ENCODE data around the gene AKT1.

The AKT1 gene

DNA sequence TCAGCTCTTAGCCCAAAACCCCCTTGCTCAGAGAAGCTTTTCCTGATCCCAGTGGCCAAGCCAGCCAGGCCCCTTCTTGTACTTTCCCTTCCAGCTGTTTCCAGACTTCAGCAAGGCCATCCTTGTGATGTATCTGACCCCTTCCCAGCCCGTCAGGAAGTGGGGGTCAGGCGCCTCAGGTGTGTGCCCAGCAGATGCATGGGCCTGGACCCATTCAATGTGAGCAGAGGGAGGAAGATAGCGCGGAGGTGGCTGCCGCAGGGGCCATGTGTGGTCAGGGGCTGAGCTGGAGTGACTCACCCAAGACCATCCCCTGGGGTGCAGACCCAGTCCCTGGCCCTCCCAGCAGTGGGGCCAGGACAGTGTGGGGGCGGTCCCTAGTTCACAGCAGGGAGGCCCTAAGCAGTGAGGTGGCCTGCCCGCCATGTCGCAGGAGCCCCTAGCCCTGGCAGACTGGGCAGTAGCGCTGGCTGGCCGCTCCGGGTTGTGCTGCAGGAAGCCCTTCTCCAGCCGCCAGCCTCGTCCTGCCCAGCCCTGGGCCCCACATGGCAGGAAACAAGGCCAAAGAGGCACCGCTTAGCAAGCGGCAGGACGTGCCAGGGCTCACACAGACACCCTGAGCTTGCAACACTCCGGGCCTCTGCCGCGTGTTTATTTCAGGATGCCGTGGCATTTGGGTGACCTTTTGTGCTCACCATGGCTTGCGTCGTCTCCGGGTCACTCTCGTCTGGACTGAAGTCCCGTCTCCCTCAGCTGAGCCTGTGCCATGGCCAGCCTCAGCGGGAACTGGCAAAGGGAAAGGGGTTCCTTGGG, 59.5 kb downstream of the AKT1 start:
- TF ChIP-seq, protein P1, sequence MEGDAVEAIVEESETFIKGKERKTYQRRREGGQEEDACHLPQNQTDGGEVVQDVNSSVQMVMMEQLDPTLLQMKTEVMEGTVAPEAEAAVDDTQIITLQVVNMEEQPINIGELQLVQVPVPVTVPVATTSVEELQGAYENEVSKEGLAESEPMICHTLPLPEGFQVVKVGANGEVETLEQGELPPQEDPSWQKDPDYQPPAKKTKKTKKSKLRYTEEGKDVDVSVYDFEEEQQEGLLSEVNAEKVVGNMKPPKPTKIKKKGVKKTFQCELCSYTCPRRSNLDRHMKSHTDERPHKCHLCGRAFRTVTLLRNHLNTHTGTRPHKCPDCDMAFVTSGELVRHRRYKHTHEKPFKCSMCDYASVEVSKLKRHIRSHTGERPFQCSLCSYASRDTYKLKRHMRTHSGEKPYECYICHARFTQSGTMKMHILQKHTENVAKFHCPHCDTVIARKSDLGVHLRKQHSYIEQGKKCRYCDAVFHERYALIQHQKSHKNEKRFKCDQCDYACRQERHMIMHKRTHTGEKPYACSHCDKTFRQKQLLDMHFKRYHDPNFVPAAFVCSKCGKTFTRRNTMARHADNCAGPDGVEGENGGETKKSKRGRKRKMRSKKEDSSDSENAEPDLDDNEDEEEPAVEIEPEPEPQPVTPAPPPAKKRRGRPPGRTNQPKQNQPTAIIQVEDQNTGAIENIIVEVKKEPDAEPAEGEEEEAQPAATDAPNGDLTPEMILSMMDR (conservative IDR thresholded peaks at IDR 0.05; ENCODE audit: low read depth, low read length): no peak
- H2AFZ ChIP-seq (ENCODE audit: low read depth): no peak overlapping the region
- H3K79me2 ChIP-seq (ENCODE audit: insufficient read depth, low read depth): no peaks in the 10 kb centered on the region
- H3K9ac ChIP-seq: no peak overlapping the region
- no peaks in the 10 kb centered on the region for H4K20me1 ChIP-seq (ENCODE audit: insufficient read depth)
- no peak overlapping the region for H3K4me2 ChIP-seq
- H3K27me3 ChIP-seq (ENCODE audit: insufficient read depth, low read depth): peaks cover 26% of the 10 kb centered on the region
- H3K36me3 ChIP-seq (ENCODE audit: insufficient read depth): no peaks in the 10 kb centered on the region
- H3K27ac ChIP-seq: no peak overlapping the region
- no peaks in the 10 kb centered on the region for H3K4me1 ChIP-seq (ENCODE audit: low read depth, poor library complexity, severe bottlenecking)
- no peak overlapping the region for H3K4me3 ChIP-seq (IDR thresholded peaks at IDR 0.05; ENCODE audit: insufficient read depth, low read depth, low read length)

DNA sequence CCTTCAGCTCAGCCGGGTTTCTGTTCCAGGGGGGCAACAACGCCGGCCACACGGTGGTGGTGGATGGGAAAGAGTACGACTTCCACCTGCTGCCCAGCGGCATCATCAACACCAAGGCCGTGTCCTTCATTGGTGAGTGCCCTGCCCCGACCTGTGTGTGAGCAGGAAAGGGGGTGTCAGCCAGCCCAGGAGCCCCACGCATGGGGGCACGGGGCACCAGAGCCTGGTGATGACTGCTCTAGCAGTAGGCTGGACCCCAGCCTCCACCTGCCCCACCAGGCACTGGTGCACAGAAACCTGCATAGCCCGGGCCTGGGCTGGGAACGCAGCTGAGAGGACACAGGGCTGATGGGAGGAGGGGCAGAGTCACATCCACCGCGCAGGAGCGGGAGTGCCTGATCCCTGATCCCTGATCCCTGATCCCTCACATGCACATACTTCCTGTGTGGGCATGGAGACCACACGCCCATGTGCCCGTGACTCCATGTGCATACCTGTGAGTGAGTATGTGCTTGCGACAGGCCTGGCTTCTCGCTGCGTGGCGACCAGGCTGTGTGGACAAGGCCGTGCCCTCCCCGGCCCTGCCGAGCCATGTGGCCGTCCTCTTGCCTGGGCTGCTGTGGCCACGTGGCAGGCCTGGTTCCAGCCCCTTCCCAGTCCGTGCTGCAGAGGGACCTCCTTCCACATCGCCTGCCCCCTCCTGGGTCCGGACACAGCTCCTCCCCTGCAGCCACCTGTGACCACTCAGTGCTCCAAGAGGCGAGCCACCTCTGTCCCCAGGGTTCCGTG, 60.4 kb downstream of the AKT1 start:
- Histone ChIP-seq H3K27ac (no peak overlapping the region), H3K79me2 (ENCODE audit: insufficient read depth, low read depth) (no peaks in the 10 kb centered on the region), H3K27me3 (ENCODE audit: insufficient read depth, low read depth) (peaks cover 19% of the 10 kb centered on the region), H3K4me2 (no peak overlapping the region), H3K36me3 (ENCODE audit: insufficient read depth) (no peaks in the 10 kb centered on the region), H3K4me1 (ENCODE audit: low read depth, poor library complexity, severe bottlenecking) (no peaks in the 10 kb centered on the region), H3K9ac (no peak overlapping the region), H4K20me1 (ENCODE audit: insufficient read depth) (no peaks in the 10 kb centered on the region), H3K4me3 (IDR thresholded peaks at IDR 0.05; ENCODE audit: insufficient read depth, low read depth, low read length) (no peak overlapping the region), H2AFZ (ENCODE audit: low read depth) (no peak overlapping the region)
- TF ChIP-seq, protein P1 (conservative IDR thresholded peaks at IDR 0.05; ENCODE audit: low read depth, low read length): no peak

DNA sequence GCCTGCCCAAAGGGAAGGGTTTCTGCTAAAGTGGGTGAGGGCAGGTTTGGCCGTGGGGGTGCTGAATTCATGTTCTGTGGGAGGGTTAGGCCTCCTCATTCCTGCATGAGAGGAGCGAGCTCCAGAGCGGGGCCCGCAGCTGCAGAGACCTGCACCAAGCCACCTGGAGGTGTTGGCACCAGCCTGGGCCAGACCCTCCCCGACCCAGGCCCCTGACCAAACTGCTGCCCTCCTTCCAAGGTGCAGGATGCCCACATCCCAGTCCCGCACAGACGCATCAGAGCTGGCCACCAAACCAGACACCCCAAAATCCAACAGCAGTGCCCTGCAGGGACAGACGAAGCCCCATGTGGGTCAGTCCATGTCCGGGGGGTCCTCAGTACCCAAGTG, 61.0 kb downstream of the AKT1 start:
- Histone ChIP-seq H3K79me2 (ENCODE audit: insufficient read depth, low read depth) (no peaks in the 10 kb centered on the region), H4K20me1 (ENCODE audit: insufficient read depth) (no peaks in the 10 kb centered on the region), H3K4me3 (IDR thresholded peaks at IDR 0.05; ENCODE audit: insufficient read depth, low read depth, low read length) (no peak overlapping the region), H3K27me3 (ENCODE audit: insufficient read depth, low read depth) (peaks cover 17% of the 10 kb centered on the region), H3K27ac (no peak overlapping the region), H3K9ac (no peak overlapping the region), H3K4me2 (no peak overlapping the region), H2AFZ (ENCODE audit: low read depth) (no peak overlapping the region), H3K36me3 (ENCODE audit: insufficient read depth) (no peaks in the 10 kb centered on the region), H3K4me1 (ENCODE audit: low read depth, poor library complexity, severe bottlenecking) (no peaks in the 10 kb centered on the region)
- TF ChIP-seq, protein P1 (conservative IDR thresholded peaks at IDR 0.05; ENCODE audit: low read depth, low read length): no peak

DNA sequence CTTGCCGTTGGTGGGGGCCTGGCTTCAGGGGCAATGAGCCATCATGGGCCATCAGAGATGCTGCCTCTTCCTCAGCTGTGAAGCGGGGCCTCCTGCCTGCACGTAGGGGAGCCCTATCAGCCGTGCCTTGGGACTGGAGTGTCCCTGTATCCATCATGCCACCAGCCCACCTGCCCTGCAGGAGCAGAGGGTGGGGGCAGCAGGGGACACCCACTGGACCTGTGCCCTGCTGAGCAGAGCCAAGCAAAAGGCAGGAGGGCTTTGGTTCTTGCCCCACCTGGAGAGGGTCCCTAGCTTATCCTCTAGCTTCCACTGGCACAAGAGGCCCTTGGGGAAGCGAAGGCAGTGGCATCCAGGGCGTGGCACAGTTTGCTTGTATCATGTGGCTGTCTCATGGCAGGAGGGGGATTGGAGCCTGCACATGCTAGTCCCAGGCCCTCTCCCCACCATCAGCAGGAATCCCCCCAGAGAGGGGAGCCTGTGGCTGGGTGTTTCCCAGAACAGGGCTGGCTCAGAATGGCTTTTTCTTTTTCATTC, 61.4 kb downstream of the AKT1 start:
- Histone ChIP-seq H2AFZ (ENCODE audit: low read depth) (no peak overlapping the region), H3K4me2 (no peak overlapping the region)

More for the DNA sequence above, 61.4 kb downstream of the AKT1 start:
- no peaks in the 10 kb centered on the region for H3K4me1 ChIP-seq (ENCODE audit: low read depth, poor library complexity, severe bottlenecking)
- no peak overlapping the region for H3K27ac ChIP-seq
- no peak overlapping the region for H3K9ac ChIP-seq
- H3K79me2 ChIP-seq (ENCODE audit: insufficient read depth, low read depth): no peaks in the 10 kb centered on the region
- peaks cover 16% of the 10 kb centered on the region for H3K27me3 ChIP-seq (ENCODE audit: insufficient read depth, low read depth)
- no peaks in the 10 kb centered on the region for H3K36me3 ChIP-seq (ENCODE audit: insufficient read depth)
- TF ChIP-seq, protein P1 (conservative IDR thresholded peaks at IDR 0.05; ENCODE audit: low read depth, low read length): no peak
- no peak overlapping the region for H3K4me3 ChIP-seq (IDR thresholded peaks at IDR 0.05; ENCODE audit: insufficient read depth, low read depth, low read length)
- no peaks in the 10 kb centered on the region for H4K20me1 ChIP-seq (ENCODE audit: insufficient read depth)

Measured in KMS-11 (cell line).